DND-41 (cell line): ENCODE measurements around the gene MME.

Experiments
- ATAC-seq: fragments of 200-7000 bp; cut with Tn5 transposase; 3 replicates; pipeline ENCODE4 v1.9.1; 2021; ENCODE audit warnings: low read depth; ENCODE audit not compliant: insufficient read depth
- DNase-seq: peaks from one replicate; pipeline ENCODE4 v3.0.0-alpha.2; 2020
- H2AFZ ChIP-seq: 2 replicates; pipeline ENCODE4 v1.6.0; 2012; ENCODE audit warnings: low read depth, low read length
- H3K27ac ChIP-seq: 2 replicates; pipeline ENCODE4 v1.5.1; 2012; ENCODE audit warnings: low read length, inconsistent platforms
- H3K27me3 ChIP-seq: fragments of 200-600 bp; sonication (generic); 2 replicates; pipeline ENCODE4 v1.6.0; 2012; ENCODE audit warnings: low read length, mild to moderate bottlenecking, inconsistent platforms; ENCODE audit not compliant: insufficient read depth, poor library complexity
- H3K36me3 ChIP-seq: 2 replicates; pipeline ENCODE4 v1.5.1; 2012; ENCODE audit warnings: low read length, inconsistent platforms; ENCODE audit not compliant: insufficient read depth
- H3K4me1 ChIP-seq: 2 replicates; pipeline ENCODE4 v1.5.1; 2012; ENCODE audit warnings: mild to moderate bottlenecking, low read length; ENCODE audit not compliant: insufficient read depth
- H3K4me2 ChIP-seq: 2 replicates; pipeline ENCODE4 v1.6.0; 2012; ENCODE audit warnings: mild to moderate bottlenecking, moderate library complexity, low read length, inconsistent platforms; ENCODE audit not compliant: insufficient read depth
- H3K4me3 ChIP-seq, 2 experiments: fragments of 200-600 bp in 1 of 2; shearing (Covaris generic) in 1 of 2; 2 replicates each; pipeline ENCODE4 v1.5.1; 2012 to 2016; ENCODE audit warnings: inconsistent platforms in 2 of 2, low read length in 2 of 2, mild to moderate bottlenecking in 2 of 2, low read depth in 1 of 2, moderate library complexity in 1 of 2
- H3K79me2 ChIP-seq: 2 replicates; pipeline ENCODE4 v1.6.0; 2012; ENCODE audit warnings: low read length, inconsistent platforms; ENCODE audit not compliant: insufficient read depth
- H3K9ac ChIP-seq: 2 replicates; pipeline ENCODE4 v1.6.0; 2012; ENCODE audit warnings: low read depth, mild to moderate bottlenecking, inconsistent platforms, low read length, moderate library complexity
- H3K9me3 ChIP-seq: 2 replicates; pipeline ENCODE4 v1.5.1; 2012; ENCODE audit warnings: low read length, moderate library complexity, mild to moderate bottlenecking, inconsistent platforms; ENCODE audit not compliant: insufficient read depth, severe bottlenecking
- H4K20me1 ChIP-seq: 2 replicates; pipeline ENCODE4 v1.6.0; 2012; ENCODE audit warnings: low read length; ENCODE audit not compliant: insufficient read depth
- EZH2 ChIP-seq: IDR thresholded peaks from 3 replicates; pipeline ENCODE4 v1.6.1; 2012; ENCODE audit warnings: borderline replicate concordance, low read depth, mild to moderate bottlenecking, moderate library complexity, low read length, inconsistent platforms; ENCODE audit not compliant: severe bottlenecking
- TF ChIP-seq, protein P1 (sequence below): IDR thresholded peaks from 2 replicates; pipeline ENCODE4 v1.5.1; 2012; ENCODE audit warnings: borderline replicate concordance, low read length, moderate library complexity, mild to moderate bottlenecking; ENCODE audit not compliant: poor library complexity, severe bottlenecking; ENCODE audit errors: extremely low read depth

The MME gene

DNA sequence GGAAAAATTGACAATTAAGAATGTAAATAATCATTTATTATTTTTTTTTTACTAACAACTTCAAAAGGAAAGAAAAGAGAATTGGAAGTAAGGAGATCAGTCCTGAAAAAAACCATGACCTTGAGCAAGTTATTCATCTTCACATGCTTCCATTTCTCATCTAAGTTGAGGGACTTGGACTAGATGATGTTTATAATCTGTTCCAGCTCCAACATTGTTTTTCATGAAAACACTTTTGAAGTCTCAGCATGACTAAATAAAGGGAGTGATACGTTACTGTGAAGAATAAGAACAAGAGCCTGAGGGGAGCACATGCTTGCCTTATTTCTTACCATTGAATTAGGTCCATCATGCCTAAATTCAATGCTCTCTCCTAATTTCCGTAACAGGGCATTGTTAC is 117.7 kb downstream of the MME start:
- H3K4me3 ChIP-seq: no peak overlapping the region
- no peak overlapping the region for H3K9ac ChIP-seq
- H3K79me2 ChIP-seq: no peaks in the 10 kb centered on the region
- H3K4me1 ChIP-seq: no peaks in the 10 kb centered on the region
- no peak overlapping the region for H3K4me2 ChIP-seq
- DNase-seq (no peak), ATAC-seq (no peak)
- H3K27me3 ChIP-seq: no peaks in the 10 kb centered on the region
- no peak overlapping the region for H3K27ac ChIP-seq
- H3K9me3 ChIP-seq: no peaks in the 10 kb centered on the region
- H3K36me3 ChIP-seq: no peaks in the 10 kb centered on the region
- H4K20me1 ChIP-seq: no peaks in the 10 kb centered on the region
- TF ChIP-seq EZH2: no peak
- TF ChIP-seq, protein P1, sequence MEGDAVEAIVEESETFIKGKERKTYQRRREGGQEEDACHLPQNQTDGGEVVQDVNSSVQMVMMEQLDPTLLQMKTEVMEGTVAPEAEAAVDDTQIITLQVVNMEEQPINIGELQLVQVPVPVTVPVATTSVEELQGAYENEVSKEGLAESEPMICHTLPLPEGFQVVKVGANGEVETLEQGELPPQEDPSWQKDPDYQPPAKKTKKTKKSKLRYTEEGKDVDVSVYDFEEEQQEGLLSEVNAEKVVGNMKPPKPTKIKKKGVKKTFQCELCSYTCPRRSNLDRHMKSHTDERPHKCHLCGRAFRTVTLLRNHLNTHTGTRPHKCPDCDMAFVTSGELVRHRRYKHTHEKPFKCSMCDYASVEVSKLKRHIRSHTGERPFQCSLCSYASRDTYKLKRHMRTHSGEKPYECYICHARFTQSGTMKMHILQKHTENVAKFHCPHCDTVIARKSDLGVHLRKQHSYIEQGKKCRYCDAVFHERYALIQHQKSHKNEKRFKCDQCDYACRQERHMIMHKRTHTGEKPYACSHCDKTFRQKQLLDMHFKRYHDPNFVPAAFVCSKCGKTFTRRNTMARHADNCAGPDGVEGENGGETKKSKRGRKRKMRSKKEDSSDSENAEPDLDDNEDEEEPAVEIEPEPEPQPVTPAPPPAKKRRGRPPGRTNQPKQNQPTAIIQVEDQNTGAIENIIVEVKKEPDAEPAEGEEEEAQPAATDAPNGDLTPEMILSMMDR: no peak
- no peak overlapping the region for H2AFZ ChIP-seq

DNA sequence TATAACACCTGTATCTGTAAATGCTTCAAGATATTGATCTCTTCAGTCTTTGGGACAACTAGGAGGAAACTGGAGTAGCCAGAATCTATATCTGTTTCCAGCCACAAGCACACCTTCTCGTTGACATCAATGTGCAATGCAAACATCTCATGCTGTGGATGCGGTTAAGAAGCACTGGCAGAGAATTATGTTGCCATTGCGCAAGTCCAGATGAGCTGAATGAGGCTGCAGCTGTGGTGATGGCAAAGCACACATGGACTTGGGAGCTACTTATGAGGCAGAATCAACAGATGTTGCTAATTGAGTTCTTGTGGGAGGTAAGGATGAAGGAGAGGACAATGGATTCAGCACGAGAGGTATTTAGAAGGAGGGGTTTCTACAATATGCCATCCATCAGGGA is 122.5 kb downstream of the MME start:
- Histone ChIP-seq H3K4me3 (no peak overlapping the region), H3K9me3 (no peaks in the 10 kb centered on the region), H3K4me1 (no peaks in the 10 kb centered on the region), H3K79me2 (no peaks in the 10 kb centered on the region), H3K27me3 (no peaks in the 10 kb centered on the region), H3K36me3 (no peaks in the 10 kb centered on the region), H3K27ac (no peak overlapping the region), H4K20me1 (no peaks in the 10 kb centered on the region), H2AFZ (no peak overlapping the region), H3K9ac (no peak overlapping the region), H3K4me2 (no peak overlapping the region)
- no peak for ATAC-seq
- TF ChIP-seq EZH2: no peak
- TF ChIP-seq, protein P1: no peak
- DNase-seq: no peak

DNA sequence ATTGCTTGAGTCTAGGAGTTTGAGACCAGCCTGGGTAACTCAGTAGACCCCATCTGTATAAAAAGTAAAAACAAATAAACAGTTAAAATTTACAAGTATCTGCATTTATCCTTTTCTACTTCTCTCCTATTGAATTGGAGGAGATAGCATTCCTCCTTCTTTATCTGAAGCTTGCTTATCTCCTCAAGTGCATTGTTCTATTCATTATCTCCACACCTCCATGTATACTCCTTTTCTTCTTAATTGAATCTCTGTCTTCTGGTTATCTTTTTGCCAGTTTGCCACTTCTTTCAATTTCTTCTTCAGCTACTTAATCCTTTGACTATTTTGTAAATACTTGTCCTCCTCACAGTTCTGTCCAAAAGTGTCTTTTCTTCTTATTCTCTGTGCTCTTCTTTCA is 124.7 kb downstream of the MME start:
- Histone ChIP-seq H3K27me3 (no peaks in the 10 kb centered on the region), H4K20me1 (no peaks in the 10 kb centered on the region), H3K27ac (no peak overlapping the region), H3K9me3 (no peaks in the 10 kb centered on the region), H3K79me2 (no peaks in the 10 kb centered on the region), H3K4me3 (no peak overlapping the region), H3K4me1 (peaks cover 6% of the 10 kb centered on the region; the same call in 1 of the 2 replicates), H2AFZ (no peak overlapping the region), H3K9ac (no peak overlapping the region), H3K36me3 (no peaks in the 10 kb centered on the region), H3K4me2 (no peak overlapping the region)
- DNase-seq (no peak), ATAC-seq (no peak)
- TF ChIP-seq, protein P1: no peak
- TF ChIP-seq EZH2: no peak
